Activated CD4-positive, alpha-beta T cell treated with anti-CD3 and anti-CD28 coated beads, Interleukin-2, amount 10 ng/mL, durations not matched to agents 7 days and 5 days (primary cell): Measurements from ENCODE around the gene ZNF408. TPM values are rescaled to one million over a fixed set of nuclear protein-coding genes. Genes with fewer than 3 reads are reported as not detected.

Experiments
- CTCF ChIA-PET: fragments of 350-600 bp; sonication (Branson Sonifier 250); formaldehyde crosslinking; loops from one replicate; lab custom pipeline; 2021; ENCODE audit warnings: antibody characterized with exemption; lab: Charles Lee
- POLR2A ChIA-PET: fragments of 350-600 bp; sonication (Branson Sonifier 250); formaldehyde crosslinking; loops from one replicate; lab custom pipeline; 2021; ENCODE audit warnings: antibody characterized with exemption; lab: Charles Lee
- DNase-seq: peaks from one replicate; pipeline ENCODE4 v3.0.0-alpha.2; 2020
- H3K27ac Mint-ChIP-seq: one replicate; pipeline ENCODE4 v1.8.0; 2021; ENCODE audit warnings: mild to moderate bottlenecking, moderate library complexity, mixed read lengths
- H3K27me3 Mint-ChIP-seq: one replicate; pipeline ENCODE4 v1.8.0; 2021; ENCODE audit warnings: mixed read lengths
- H3K36me3 Mint-ChIP-seq: one replicate; pipeline ENCODE4 v1.8.0; 2021; ENCODE audit warnings: low read depth, mixed read lengths
- H3K4me1 Mint-ChIP-seq: one replicate; pipeline ENCODE4 v1.8.0; 2021; ENCODE audit warnings: mixed read lengths
- H3K4me3 Mint-ChIP-seq: one replicate; pipeline ENCODE4 v1.8.0; 2021; ENCODE audit warnings: mild to moderate bottlenecking, moderate library complexity, mixed read lengths
- H3K9me3 Mint-ChIP-seq: one replicate; pipeline ENCODE4 v1.8.0; 2021; ENCODE audit warnings: mixed read lengths
- total RNA-seq, 2 experiments: library from RNA; stranded (reverse); gene quantifications; one replicate each; pipeline ENCODE4 v1.2.3, GENCODE V29; 2021

The ZNF408 gene
- total RNA-seq, 2 experiments from 2014 or later: 11.7 to 16.3 TPM

DNA sequence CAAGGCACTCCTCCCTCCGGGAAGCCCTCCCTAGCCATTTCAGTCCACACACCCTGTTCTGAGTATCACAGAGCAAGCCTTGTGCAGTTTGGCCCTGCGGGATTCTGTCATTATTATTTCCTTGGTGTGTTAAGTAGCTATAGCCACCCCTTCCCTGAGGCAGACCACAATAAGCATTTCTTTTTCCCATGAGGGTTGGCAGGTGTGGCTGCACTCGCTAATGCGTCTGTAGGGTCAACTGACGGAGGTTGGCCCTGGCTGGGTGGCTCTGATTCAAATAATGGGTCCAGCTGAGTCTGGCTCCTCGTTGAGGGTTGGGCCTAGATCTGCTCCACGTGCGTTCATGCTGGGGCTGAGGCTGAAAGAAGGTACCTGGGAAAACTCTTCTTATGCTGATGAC lies 23.3 kb downstream of the ZNF408 start:
- POLR2A ChIA-PET: no interaction called here
- Mint-ChIP-seq H3K4me3 (no peak overlapping the region), H3K27me3 (no peaks in the 10 kb centered on the region), H3K9me3 (no peaks in the 10 kb centered on the region), H3K27ac (no peak overlapping the region), H3K36me3 (no peaks in the 10 kb centered on the region), H3K4me1 (no peaks in the 10 kb centered on the region)
- no peak for DNase-seq
- CTCF ChIA-PET: interaction anchor here (1.5 kb wide), 1 partner anchor 12 kb away, joined by 5 read pairs; no protein-coding TSS in a partner anchor

DNA sequence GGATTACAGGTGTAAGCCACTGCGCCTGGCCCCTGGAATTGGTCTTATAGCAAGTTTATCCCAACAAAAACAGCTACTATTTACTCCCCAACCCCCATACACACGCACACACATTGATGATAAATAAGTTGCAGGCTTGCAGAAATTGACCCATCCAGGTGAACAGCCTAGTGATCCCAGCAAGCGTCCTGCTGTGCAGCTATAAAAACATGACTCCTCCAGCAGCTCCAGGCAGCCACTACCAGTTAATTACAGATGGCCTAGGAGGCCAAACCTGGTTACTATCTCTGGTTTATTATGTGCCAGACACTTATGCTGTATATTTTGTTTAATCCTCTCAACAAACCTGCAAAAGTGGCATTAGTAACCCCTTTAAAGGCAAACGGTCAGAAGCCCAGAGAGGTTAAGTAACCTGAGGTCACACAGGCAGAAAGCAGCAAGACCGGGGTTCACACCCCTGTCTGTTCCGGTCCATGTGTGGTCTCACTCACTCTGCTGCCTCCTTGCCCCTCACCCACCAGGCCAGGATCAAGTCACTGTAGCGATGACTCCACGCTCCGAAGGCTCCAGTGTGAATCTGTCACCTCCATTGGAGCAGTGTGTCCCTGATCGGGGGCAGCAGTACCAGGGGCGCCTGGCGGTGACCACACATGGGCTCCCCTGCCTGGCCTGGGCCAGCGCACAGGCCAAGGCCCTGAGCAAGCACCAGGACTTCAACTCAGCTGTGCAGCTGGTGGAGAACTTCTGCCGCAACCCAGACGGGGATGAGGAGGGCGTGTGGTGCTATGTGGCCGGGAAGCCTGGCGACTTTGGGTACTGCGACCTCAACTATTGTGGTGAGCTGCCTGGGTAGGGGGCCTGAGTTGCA lies 24.7 kb downstream of the ZNF408 start:
- no peaks in the 10 kb centered on the region for H3K4me1 Mint-ChIP-seq
- no peak for DNase-seq
- H3K36me3 Mint-ChIP-seq: no peaks in the 10 kb centered on the region
- H3K9me3 Mint-ChIP-seq: no peaks in the 10 kb centered on the region
- CTCF ChIA-PET: interaction anchor here (0.6 to 0.8 kb wide), 2 partner anchors 12 to 887 kb away, joined by 3 to 4 read pairs; no protein-coding TSS in a partner anchor
- POLR2A ChIA-PET: no interaction called here
- no peak overlapping the region for H3K4me3 Mint-ChIP-seq
- no peaks in the 10 kb centered on the region for H3K27me3 Mint-ChIP-seq
- no peak overlapping the region for H3K27ac Mint-ChIP-seq

DNA sequence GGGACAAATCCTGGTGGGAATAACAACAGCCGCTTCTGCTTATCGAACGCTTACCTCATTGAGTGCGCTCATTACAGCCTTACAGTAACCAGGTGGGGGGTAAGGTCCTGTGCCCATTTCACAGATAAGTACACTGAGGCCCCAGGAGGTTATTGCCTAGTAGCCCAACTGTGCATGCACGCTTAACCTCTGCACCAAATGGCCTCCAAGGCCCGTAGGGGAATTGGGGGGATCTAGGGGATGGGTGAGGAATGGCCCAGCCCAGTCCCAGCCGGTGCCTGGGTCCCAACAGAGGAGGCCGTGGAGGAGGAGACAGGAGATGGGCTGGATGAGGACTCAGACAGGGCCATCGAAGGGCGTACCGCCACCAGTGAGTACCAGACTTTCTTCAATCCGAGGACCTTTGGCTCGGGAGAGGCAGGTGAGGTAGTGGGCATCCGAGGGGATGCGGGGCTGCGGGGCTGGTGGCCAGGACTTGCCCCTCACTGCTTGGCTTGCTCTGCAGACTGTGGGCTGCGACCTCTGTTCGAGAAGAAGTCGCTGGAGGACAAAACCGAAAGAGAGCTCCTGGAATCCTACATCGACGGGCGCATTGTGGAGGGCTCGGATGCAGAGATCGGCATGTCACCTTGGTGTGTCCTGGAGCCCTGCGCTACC lies 25.5 kb downstream of the ZNF408 start:
- CTCF ChIA-PET: no interaction called here

DNA sequence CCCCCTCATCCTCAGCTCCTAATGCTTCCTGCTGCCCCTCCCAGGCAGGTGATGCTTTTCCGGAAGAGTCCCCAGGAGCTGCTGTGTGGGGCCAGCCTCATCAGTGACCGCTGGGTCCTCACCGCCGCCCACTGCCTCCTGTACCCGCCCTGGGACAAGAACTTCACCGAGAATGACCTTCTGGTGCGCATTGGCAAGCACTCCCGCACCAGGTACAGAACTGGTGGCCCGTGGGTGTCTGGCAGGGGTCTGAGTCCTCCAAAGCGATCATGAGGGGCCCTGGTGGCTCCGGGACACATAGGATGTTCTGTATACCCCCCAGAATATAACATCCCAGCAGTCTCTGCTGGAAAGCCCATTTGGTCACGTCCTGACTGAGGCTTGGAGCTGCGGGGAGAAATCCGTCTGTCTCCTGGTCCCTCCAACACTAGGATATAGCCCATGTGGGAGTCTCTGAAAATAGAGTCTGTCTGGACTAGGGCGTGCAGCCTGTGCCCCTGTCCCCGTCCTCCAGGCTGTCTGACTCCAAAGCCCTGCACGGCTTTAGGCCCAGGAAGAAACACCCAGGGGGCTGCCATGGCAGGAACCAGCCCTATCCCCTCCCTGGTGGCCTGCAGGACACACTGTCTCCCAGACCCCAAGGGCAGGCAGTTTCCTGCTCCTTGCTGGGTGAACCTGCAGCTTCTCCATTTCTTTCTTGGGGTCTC lies 27.3 kb downstream of the ZNF408 start:
- CTCF ChIA-PET: no interaction called here
- Mint-ChIP-seq H3K27ac (no peak overlapping the region), H3K4me1 (no peaks in the 10 kb centered on the region), H3K36me3 (no peaks in the 10 kb centered on the region), H3K27me3 (no peaks in the 10 kb centered on the region), H3K9me3 (no peaks in the 10 kb centered on the region), H3K4me3 (no peak overlapping the region)
- DNase-seq: no peak
- POLR2A ChIA-PET: no interaction called here

More for the DNA sequence above, 25.5 kb downstream of the ZNF408 start:
- H3K4me3 Mint-ChIP-seq: no peak overlapping the region
- H3K27me3 Mint-ChIP-seq: no peaks in the 10 kb centered on the region
- no peaks in the 10 kb centered on the region for H3K4me1 Mint-ChIP-seq
- H3K27ac Mint-ChIP-seq: no peak overlapping the region
- H3K9me3 Mint-ChIP-seq: no peaks in the 10 kb centered on the region
- no peaks in the 10 kb centered on the region for H3K36me3 Mint-ChIP-seq
- POLR2A ChIA-PET: no interaction called here
- no peak for DNase-seq

DNA sequence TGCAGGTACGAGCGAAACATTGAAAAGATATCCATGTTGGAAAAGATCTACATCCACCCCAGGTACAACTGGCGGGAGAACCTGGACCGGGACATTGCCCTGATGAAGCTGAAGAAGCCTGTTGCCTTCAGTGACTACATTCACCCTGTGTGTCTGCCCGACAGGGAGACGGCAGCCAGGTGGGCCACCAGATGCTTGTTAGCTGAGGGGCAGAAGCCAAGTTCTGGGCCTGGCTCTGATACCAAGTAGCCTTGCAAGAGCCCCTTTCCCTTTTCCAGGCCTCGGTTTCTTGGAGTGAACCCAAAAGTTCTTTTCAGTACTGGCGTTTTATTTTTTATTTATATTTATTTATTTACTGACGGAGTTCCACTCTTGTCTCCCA lies 27.8 kb downstream of the ZNF408 start:
- CTCF ChIA-PET: no interaction called here
- Mint-ChIP-seq H3K4me3 (no peak overlapping the region), H3K4me1 (no peaks in the 10 kb centered on the region)

DNA sequence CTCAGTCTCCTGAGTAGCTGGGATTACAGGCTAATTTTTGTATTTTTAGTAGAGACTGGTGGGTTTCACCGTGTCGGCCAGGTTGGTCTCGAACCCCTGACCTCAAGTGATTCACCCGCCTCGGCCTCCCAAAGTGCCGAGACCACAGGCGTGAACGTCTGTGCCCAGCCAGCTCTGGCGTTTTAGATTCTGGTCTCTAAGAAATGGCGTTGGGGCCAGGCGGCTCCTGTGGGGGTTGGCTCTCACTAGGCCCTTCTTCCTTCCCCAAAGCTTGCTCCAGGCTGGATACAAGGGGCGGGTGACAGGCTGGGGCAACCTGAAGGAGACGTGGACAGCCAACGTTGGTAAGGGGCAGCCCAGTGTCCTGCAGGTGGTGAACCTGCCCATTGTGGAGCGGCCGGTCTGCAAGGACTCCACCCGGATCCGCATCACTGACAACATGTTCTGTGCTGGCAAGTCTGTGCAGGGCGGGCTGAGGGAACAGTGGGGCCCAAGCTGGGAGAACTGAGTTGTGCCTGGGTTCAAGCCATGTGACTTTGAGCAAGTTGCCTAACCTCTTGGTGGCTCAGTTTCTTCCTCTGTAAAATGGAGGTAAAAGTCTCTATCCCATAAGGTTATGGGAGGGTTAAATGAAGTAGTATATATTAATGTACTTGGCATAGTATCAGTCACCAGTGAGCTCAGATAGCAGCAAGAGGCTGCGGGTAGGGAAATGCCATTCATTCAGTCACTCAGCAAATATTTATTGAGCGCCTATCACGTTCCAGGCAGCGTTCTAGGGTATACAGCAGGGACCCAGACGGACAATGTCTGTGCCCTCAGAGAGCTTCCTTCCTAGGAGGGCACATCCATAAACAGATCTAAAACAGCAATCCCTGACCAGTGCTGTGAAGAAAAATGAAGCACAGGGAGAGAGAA lies 28.5 kb downstream of the ZNF408 start:
- ChIA-PET POLR2A (no interaction called here), CTCF (no interaction called here)
- Mint-ChIP-seq H3K9me3 (no peaks in the 10 kb centered on the region), H3K4me1 (no peaks in the 10 kb centered on the region), H3K4me3 (no peak overlapping the region), H3K27ac (no peak overlapping the region), H3K36me3 (no peaks in the 10 kb centered on the region), H3K27me3 (no peaks in the 10 kb centered on the region)
- no peak for DNase-seq

More for the DNA sequence above, 27.8 kb downstream of the ZNF408 start:
- Mint-ChIP-seq H3K9me3 (no peaks in the 10 kb centered on the region), H3K27ac (no peak overlapping the region), H3K36me3 (no peaks in the 10 kb centered on the region), H3K27me3 (no peaks in the 10 kb centered on the region)
- DNase-seq: no peak
- POLR2A ChIA-PET: no interaction called here

DNA sequence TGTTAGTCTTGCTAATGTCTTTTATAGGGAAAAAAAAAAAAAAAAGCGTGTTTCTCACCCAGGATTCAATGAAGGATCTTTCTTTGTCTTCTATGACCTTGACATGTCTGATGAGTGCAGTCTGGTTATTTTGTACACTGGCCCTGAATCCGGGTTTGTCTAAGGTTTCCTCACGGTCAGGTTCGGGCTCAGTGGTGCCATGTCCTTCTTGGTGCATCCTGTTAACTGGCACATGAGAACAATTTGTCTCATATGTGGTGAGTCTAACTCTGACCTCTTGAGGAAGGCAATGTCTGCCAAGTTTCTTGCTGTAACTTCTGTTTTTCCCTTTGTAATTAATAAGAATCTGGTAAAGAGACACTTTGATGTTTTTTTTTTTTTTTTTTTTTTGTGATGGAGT lies 30.7 kb downstream of the ZNF408 start:
- no peak for DNase-seq
- Mint-ChIP-seq H3K36me3 (no peaks in the 10 kb centered on the region), H3K4me1 (no peaks in the 10 kb centered on the region), H3K4me3 (no peak overlapping the region), H3K9me3 (no peaks in the 10 kb centered on the region), H3K27me3 (no peaks in the 10 kb centered on the region), H3K27ac (no peak overlapping the region)
- ChIA-PET POLR2A (no interaction called here), CTCF (no interaction called here)

DNA sequence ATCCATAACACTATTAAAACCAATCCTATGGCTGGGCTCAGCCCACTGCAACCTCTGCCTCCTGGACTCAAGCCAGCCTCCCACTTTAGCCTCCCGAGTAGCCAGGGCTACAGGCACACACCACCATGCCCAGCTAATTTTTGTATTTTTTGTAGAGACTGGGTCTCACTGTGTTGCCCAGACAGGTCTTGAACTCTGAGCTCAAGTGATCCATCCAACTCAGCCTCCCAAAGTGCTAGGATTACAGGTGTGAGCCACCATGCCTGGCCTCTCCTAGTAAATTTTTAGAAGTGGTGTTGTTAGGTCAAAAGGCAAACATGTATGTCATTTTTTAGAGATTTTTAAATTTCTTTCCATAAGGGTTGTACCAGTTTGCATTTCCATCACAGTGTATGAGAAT lies 32.4 kb downstream of the ZNF408 start:
- H3K9me3 Mint-ChIP-seq: no peaks in the 10 kb centered on the region
- H3K27ac Mint-ChIP-seq: no peak overlapping the region
- ChIA-PET CTCF (no interaction called here), POLR2A (no interaction called here)
- H3K36me3 Mint-ChIP-seq: no peaks in the 10 kb centered on the region
- no peaks in the 10 kb centered on the region for H3K27me3 Mint-ChIP-seq
- no peak overlapping the region for H3K4me3 Mint-ChIP-seq
- DNase-seq: no peak
- no peaks in the 10 kb centered on the region for H3K4me1 Mint-ChIP-seq

DNA sequence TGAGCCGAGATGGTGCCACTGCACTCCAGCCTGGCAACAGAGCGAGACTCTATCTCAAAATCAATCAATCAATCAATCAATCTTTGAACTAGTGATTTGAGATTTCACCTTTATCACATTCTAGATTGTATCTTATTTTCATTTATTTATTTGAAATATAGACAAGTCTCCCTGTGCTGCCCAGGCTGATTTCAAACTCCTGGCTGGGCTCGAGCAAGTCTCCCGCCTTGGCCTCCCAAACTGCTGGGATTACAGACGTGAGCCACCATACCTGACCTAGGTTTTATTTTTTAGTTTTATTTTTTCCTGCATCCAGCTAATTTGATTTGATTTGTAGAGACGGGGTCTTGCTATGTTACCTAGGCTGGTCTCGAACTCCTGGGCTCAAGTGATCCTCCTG lies 35.3 kb downstream of the ZNF408 start:
- H3K36me3 Mint-ChIP-seq: peaks cover 2% of the 10 kb centered on the region
- DNase-seq: no peak
- CTCF ChIA-PET: no interaction called here
- no peak overlapping the region for H3K4me3 Mint-ChIP-seq
- H3K27me3 Mint-ChIP-seq: no peaks in the 10 kb centered on the region
- H3K27ac Mint-ChIP-seq: no peak overlapping the region
- no peaks in the 10 kb centered on the region for H3K4me1 Mint-ChIP-seq
- POLR2A ChIA-PET: no interaction called here
- no peaks in the 10 kb centered on the region for H3K9me3 Mint-ChIP-seq

DNA sequence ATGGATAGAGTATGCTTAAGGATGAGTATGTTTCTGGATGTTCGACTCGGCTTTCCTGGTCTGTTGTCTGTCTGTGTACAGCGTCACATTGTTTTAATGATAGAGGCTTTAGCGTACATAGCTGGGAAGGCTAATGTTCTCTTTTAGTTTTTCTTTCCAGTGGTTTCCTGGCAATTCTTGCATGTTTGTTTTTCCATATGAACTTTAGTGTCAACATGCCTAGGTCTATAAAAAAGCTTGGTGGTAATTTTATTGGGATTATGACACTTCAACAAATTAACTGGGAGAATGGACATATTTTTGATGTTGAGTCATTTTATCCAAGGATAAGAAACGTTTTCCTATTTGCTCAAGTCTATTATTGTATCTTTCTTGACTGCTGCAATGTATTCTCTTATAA lies 35.8 kb downstream of the ZNF408 start:
- Mint-ChIP-seq H3K4me3 (no peak overlapping the region), H3K36me3 (peaks cover 6% of the 10 kb centered on the region), H3K4me1 (no peaks in the 10 kb centered on the region), H3K27ac (no peak overlapping the region), H3K9me3 (no peaks in the 10 kb centered on the region), H3K27me3 (no peaks in the 10 kb centered on the region)
- ChIA-PET CTCF (no interaction called here), POLR2A (no interaction called here)
- DNase-seq: no peak

DNA sequence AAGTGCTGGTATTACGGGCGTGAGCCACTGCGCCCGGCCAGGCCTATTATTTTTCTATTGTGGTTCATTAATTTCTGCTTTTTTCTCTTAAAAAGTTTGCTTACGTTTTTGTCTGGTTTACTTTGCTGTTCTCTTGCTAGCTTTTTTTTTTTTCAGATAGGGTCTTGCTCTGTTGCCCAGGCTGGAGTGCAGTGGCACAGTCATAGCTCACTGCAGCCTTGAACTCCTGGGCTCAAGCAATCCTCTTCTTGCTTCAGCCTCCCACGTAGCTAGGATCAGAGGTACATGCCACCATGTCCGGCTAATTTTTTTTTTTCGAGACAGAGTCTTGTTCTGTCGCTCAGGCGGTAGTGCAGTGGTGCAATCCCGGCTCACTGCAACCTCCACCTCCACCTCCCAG lies 36.9 kb downstream of the ZNF408 start:
- no peaks in the 10 kb centered on the region for H3K4me1 Mint-ChIP-seq
- ChIA-PET CTCF (interaction anchor here (0.6 to 1.0 kb wide), 2 partner anchors 12 to 50 kb away, joined by 3 read pairs; no protein-coding TSS in a partner anchor), POLR2A (no interaction called here)
- DNase-seq: no peak
- peaks cover 17% of the 10 kb centered on the region for H3K36me3 Mint-ChIP-seq
- no peak overlapping the region for H3K27ac Mint-ChIP-seq
- H3K4me3 Mint-ChIP-seq: no peak overlapping the region
- no peaks in the 10 kb centered on the region for H3K9me3 Mint-ChIP-seq
- no peaks in the 10 kb centered on the region for H3K27me3 Mint-ChIP-seq

DNA sequence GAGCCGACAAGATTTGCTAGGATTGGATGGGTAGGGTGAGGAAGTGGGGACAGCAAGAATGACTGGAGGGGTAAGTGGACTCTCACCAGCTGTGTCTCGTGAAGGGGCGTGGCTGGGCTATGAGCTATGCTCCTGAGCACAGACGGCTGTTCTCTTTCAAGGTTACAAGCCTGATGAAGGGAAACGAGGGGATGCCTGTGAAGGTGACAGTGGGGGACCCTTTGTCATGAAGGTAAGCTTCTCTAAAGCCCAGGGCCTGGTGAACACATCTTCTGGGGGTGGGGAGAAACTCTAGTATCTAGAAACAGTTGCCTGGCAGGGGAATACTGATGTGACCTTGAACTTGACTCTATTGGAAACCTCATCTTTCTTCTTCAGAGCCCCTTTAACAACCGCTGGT lies 38.1 kb downstream of the ZNF408 start:
- H3K4me1 Mint-ChIP-seq: no peaks in the 10 kb centered on the region
- POLR2A ChIA-PET: no interaction called here
- no peaks in the 10 kb centered on the region for H3K9me3 Mint-ChIP-seq
- no peak for DNase-seq
- H3K4me3 Mint-ChIP-seq: no peak overlapping the region
- H3K27me3 Mint-ChIP-seq: no peaks in the 10 kb centered on the region
- CTCF ChIA-PET: interaction anchor here (1.2 kb wide), 1 partner anchor 42 kb away, joined by 3 read pairs; no protein-coding TSS in a partner anchor
- peaks cover 27% of the 10 kb centered on the region for H3K36me3 Mint-ChIP-seq
- no peak overlapping the region for H3K27ac Mint-ChIP-seq
